ENCODE data around the gene RNF150.

DNA sequence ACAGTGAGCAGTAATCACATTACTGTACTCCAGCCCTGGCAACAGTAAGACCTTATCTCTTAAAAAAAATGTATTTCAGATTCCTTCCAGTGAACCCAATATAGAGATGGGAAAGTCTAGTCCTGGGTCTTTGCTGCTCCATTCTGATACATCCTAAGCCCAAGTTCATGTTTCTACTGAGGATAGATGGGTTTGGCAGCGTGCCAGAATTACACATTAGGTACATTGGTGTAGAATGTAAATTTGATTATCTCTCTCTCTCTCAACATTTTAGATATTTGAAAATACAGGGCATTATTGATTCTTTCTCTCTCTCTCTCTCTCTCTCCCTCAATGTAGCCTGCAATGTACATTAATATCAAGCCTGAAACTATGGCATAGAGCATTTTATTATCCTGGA, 43.9 kb upstream of the RNF150 start:
- TF ChIP-seq CTCF (IDR thresholded peaks at IDR 0.05; ENCODE audit: low read depth, low read length, missing input control) (no peak), TAF1 (conservative IDR thresholded peaks at IDR 0.05) (no peak), FOXA1 (IDR thresholded peaks at IDR 0.05) (no peak), GABPA (IDR thresholded peaks at IDR 0.05 in 1 of 2, conservative IDR thresholded peaks at IDR 0.05 in 1 of 2) (no peak), SP1 (IDR thresholded peaks at IDR 0.05) (no peak)
- TF ChIP-seq, protein P1, sequence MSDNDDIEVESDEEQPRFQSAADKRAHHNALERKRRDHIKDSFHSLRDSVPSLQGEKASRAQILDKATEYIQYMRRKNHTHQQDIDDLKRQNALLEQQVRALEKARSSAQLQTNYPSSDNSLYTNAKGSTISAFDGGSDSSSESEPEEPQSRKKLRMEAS (IDR thresholded peaks at IDR 0.05), result no peak
- TF ChIP-seq, protein P2, sequence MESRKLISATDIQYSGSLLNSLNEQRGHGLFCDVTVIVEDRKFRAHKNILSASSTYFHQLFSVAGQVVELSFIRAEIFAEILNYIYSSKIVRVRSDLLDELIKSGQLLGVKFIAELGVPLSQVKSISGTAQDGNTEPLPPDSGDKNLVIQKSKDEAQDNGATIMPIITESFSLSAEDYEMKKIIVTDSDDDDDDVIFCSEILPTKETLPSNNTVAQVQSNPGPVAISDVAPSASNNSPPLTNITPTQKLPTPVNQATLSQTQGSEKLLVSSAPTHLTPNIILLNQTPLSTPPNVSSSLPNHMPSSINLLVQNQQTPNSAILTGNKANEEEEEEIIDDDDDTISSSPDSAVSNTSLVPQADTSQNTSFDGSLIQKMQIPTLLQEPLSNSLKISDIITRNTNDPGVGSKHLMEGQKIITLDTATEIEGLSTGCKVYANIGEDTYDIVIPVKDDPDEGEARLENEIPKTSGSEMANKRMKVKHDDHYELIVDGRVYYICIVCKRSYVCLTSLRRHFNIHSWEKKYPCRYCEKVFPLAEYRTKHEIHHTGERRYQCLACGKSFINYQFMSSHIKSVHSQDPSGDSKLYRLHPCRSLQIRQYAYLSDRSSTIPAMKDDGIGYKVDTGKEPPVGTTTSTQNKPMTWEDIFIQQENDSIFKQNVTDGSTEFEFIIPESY (IDR thresholded peaks at IDR 0.05), result no peak
